GM19351 (cell line): ENCODE results near the gene FRRS1L.

ENCODE experiments used
- ATAC-seq: cut with Tn5 transposase; IDR thresholded peaks from one replicate; pipeline ENCODE4 v1.9.1; 2021; ENCODE audit warnings: mild to moderate bottlenecking, moderate library complexity; ENCODE audit not compliant: unreplicated experiment

FRRS1L gene

DNA sequence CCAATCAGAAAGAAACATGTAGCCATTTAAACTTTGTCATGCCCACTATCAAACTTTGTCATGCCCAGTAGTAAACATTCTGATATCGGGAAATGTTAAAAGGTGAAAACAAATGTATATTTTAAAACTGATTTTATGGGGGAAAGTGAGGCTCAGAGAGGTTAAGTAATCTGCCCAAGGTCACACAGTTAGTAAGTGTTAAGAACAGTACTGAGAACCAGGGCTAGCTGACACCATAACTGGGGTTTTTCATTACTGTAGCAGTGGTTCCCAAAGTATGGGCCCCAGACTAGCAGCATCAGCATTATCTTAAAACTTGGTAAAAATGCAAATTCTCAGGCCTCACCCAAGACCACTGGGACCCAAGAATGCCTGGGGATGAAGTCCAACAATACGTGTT, 9.9 kb upstream of the FRRS1L start:
- ATAC-seq = no peak

DNA sequence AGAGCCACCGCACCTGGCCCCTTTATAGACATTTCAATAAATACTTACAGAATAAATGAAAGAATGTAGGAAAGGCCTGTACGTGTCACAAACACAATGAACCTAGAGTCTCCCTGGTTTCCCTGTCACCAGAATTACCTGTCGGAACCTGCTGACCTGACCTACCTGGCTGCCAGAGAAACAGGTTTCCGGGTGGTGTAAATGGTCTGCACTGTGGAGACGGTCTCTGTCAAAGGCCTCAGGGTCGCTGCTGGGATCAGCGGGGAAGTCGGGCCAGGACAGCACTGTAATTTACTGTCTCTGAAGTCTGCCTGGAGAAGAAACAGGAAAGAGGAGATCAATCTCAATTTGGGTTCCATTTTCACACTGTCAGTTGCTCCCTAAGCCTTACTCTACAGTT, 9.3 kb upstream of the FRRS1L start:
- no peak for ATAC-seq

DNA sequence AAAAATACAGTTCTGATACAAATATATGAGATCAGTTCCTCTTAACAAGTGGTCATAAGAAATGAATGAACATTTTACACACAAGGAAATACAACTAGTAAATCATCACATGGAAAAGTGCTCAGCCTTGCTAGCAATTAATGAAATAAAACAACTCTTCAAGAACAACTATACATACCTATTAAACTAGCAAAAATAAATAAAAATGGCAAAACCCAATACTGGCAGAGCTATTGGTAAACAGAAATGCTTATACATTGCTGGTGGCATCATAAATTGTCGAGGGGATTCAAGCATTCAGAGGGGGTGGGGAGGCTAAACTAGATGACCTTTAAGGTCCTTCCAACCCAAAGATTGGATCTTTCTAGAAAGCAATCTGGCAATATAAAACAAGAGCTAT, 5.9 kb upstream of the FRRS1L start:
- ATAC-seq = no peak

DNA sequence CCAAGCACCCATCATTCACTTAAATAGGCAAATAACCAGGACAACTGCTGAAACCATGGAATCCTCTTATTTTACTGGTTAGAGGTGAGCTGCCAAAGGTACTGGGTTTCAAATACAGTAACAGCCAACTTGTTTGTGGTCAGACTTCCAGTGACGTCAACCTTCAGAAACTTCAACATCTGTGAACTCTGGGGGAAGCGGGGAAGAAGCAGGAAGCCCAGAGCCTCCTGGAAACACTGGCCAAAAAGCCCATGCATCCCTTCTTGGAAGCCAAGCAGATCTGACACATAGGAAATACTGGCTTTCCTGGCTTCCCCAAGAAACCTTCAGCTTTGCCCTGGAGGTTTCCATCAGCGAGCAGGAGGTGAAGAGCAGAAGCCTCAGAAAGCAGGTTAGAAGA, 4.9 kb upstream of the FRRS1L start:
- ATAC-seq = no peak

DNA sequence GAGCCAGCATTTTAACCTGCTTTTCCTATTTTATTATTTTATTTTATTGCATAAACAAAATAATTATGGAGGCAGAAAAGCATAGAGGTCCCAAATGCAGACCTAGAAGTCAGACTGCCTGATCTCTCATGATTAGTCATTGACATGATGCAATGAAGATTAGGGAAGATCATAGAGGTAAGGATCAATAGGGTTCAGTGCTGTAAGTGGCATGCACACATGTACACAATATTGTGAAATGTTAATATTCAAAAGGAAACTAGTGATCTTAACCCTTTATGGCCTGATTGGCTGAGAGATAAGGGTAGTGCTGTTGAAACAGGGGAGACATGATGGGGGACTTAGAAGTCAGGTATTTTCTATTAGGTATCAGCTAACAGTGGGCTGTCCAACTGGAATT, 1.1 kb upstream of the FRRS1L start:
- no peak for ATAC-seq

DNA sequence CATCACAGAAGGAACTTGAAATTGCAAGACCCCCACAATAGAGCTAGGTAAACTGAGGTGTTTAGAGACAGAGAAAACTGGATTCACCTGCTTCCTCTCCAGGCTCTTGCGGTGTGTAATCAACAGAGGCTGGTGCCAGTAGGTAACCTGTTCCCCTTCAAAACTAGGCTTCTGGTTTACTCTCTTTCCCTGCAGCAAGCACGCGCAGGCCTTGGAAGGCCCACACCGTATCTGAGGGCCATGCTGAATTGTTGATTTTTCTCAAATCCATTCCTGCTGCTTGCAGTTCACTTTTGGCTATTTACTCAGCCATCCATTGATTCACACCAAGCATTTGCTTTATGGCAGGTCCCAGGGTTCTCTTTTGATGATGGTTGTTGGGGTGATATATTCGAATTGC, 667 bp upstream of the FRRS1L start:
- no peak for ATAC-seq

DNA sequence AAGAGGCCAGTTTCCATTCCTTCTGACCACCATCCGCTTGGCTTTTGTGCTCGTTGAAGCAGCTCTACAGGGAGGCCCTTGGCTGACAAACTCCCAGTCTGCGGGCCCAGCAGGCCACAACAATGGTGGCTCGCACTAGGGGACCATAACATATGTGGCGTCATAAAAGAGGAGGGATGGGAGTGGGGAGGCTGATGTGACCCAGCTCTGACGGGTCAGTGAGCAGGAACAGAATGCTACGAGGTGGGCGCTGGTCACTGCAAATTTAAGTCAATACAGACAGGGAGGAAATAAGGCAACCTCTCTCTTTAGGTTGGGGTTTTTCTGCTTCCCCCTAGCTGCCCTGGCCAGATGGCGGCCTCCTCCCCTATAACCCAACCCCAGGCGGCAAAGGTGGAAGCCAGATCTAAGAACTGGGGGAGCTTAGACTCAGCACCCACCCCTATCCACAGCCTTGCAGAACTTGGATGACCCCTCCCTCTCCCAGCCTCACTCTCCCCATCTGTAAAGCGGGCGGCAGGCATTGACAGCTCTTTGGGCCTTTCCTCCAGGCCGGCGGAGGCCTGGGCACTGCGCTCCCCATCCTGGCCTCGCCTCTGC, 778 bp downstream of the FRRS1L start:
- ATAC-seq = no peak

DNA sequence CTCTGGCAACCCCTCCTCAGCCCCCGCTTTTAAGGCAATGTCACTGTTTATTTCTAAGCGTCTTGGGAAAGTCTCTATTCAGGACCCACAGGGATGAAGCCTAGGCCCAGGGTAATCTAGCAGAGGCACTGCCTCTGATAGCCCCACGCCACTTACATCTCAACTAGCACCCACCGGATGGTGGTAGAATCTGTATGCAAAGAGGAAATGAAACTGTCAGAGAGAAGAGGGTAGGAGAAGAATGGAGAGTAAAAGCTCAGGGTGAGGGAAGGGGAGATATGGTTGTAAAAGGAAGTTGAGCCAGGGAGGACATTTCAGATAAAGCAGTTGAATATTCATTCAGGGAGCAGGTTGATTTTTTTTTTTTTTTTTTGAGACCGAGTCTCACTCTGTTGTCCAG, 3.0 kb downstream of the FRRS1L start:
- peak; percentile 88 for ATAC-seq

DNA sequence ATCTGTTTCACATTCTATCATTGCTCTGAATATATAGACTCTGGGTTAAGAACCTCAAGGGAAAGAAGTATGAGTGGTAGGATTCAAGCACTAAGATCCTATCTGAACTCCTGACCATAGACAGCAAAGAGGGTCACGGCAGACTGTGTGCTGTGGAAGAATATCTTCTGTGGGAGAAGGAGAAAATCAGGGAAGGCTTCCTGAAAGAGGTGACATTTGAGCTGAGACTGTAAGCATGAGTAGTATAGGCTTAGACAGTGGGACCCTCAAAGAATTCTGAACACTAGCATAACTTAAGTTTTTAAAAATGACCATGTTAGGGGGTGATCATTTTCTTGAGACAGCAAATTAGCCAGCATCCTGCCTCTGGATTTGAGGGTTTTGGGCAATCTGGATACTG, 3.9 kb downstream of the FRRS1L start:
- no peak for ATAC-seq

DNA sequence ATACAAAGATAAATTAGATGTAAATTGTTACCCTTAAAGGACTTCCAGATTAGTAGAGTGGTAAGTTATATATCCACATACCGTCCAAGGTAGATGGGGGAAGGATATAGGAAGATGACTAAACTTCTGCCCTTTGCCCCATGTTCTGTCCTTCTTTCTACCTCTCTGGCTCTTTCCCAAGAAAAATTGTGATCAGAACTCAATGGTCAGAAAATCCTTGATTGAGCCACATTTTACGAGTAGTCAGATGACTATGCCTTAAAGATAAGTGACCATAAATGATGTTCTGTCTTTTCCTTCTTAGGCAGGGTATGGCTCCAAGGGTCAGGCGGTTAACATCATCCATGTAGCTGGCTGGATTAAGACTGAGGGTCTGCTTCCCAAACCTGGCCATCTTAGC, 4.4 kb downstream of the FRRS1L start:
- no peak for ATAC-seq

DNA sequence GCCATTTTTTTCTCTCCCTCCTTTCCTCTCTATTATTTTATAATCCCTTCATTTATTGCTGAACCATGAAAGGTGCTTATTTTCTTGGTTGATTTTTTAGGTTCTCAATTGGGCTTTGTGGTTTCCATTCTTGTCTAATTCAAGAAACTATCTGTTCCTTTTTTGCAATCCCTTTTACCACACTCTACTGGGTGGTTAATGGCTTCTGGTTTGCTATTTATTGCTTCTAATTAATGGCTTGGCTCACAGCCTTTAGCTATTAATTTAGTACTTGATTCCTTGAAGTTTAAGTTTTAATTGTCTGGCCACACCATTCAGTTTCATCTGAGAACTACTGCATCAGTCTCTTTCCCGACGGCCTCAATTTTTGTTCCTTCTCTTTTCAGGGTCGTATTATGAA, 5.6 kb downstream of the FRRS1L start:
- no peak for ATAC-seq

DNA sequence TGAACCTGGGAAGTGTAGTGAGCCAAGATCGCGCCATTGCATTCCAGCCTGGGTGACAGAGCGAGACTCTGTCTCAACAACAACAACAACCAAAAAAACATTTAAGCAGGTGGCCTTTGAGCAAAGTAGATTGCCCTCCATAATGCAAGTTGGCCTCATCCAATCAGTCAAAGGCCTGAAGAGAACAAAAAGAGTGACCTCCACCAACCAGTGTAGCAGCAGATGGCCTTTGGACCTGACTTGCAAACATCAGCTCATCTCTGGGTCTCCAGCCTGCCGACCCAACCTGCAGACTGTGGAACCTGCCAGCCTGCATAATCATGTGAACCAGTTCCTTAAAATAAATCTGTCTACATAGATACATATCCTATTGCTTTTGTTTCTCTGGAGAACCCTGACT, 7.5 kb downstream of the FRRS1L start:
- ATAC-seq = no peak

DNA sequence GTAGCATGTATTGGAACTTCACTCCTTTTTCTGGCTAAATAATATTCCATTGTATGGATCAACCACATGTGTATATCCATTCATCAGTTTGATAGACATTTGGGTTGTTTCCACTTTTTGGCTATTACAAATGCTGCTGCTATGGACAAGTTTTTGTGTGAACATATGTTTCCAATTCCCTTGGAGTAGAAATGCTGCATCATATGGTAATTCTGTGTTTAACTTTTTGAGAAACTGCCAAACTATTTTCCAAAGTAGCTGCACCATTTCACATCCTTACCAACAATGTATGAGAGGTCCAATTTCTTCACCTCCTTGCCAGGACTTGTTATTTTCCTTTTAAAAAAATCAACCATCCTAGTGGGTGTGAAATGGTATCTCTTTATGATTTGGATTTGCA, 8.4 kb downstream of the FRRS1L start:
- no peak for ATAC-seq

DNA sequence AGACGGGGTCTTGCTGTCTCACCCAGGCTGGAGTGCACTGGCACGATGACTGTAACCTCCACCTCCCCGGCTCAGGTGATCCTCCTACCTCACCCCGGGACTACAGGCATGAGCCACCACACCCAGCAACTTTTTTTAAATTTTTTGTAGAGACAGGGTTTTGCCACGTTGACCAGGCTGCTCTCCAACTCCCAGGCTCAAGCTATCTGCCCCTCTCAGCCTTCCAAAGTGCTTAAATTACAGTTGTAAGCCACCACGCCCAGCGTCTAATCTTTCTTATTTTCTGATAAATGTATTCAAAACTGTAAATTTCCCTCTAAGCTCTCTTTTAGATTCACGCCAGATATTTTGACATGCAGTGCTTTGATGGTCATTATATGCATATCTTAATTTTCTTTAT, 10.3 kb downstream of the FRRS1L start:
- ATAC-seq = no peak

DNA sequence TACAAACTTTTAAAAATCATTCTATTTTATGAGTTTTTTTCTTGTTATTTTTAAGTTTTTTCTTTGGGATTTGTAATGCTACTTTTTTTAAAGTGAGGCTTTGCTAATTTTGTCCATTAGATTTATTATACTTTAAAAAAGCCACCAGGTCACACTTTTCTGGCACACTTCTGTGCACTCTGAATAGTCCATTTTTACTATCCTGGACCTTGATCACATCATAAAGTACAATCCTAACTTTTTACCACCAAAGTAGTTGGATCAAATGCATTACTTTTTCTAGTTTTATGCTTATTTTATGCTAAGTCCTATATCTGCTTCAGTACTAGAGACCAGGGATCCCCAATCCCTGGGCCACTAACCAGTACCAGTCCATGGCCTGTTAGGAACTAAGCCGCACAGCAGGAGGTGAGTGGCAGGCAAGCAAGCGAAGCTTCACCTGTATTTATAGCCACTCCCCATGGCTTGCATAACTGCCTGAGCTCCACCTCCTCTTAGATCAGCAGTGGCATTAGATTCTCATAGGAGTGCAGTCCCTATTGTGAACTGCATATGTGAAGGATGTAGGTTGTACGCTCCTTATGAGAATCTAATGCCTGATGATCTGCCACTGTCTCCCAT, 16.0 kb downstream of the FRRS1L start:
- no peak for ATAC-seq

DNA sequence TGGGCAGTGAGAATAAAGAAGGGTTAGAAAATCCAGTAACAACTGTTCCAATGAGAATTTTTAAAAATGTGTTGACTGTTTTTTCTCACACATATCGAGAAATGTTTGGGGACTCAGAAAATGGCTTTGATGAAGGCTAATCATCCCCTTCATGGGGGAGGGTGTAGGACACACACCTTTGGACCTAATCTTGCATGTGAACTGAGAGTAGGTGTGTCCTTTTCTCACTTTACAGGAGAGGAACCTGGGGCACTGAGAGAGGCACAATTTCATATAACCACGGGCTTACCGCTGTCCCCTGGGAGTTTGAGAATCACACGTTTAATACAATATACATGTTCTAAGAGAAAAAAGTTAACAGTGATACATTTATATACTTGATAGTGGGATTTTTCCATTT, 17.3 kb downstream of the FRRS1L start:
- no peak for ATAC-seq

DNA sequence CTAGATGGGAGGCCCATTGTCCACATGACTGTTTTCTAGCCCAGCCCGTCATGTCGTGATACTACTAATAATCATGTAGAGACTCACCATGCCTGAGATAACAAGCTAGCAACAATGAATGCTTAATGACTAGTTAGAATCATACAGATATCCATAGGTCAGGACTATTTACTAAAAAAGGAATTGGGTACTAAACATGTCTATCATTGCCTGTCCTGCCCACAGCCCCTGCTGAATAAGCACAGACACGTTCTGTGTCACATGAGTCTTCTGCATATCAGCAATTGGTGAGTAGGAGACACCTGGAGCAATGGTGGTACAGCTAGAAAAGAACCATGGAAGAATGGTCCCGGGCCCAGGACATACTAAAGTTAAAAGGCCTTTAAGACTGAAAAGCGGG, 18.0 kb downstream of the FRRS1L start:
- no peak for ATAC-seq

DNA sequence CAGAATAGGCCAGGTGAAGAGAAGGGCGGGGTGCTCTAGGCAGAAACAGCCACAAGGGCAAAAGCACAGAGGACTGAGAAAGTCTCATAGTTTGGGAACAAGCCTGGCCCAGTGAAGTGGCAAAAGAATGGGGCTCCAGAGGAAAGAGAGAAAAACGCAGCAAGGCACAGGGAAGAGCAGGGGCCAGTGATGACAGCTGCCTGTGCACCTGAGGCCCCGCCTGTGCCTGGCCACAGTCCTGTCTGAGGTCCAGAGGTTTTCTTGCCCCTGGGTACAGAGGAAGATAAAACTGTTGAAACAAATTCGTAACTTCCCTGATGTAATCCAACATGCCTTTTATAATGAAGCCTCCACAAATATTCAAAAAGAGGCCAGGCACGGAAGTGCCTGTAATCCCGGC, 22.0 kb downstream of the FRRS1L start:
- no peak for ATAC-seq

DNA sequence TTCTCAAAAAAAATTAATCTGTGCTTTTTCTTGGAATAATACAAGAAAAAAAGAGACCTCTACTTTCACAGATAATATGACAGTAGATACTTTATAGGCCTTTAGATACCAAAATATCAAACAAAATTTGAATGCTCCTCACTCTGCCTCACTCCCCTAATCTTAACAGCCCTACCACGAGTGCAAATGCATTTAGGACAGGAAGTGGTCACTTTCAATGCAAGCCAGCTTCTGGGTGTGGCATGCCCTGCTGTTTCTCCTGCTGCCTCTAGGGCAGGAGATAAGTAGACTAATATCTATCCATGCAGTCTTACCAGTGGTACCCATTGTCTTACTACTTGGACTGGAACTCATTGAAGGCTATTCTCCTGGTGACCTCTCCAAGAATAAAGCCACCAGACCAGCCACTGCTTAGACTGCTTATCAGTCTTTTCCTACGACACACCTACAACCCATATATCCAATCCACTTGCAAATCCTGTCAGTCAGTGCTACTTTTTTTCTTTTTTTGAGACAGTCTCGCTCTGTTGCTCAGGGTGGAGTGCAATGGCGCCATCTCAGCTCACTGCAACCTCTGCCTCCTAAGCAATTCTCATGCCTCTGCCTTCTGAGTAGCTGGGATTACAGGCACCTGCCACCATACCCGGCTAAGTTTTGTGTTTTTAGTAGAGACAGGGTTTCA, 23.0 kb downstream of the FRRS1L start:
- peak; percentile 99 for ATAC-seq

DNA sequence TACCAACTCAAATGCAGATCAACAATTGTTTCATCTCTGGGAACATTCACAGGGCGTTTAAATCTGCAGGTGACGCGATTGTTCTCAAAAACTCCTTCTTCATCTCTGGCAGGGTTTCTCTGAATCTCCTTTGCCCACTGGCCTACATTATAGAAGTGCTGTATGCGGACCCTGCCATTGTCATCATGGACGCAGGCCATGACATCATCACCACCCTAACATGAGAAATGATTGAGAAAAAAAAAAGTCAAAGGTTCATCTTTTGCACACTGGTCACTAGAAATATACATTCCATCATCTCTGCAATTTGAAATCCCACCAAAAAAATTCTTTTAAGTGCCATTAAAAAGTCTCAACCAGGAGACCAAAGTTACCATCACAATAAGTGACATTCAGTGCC, 25.7 kb downstream of the FRRS1L start:
- ATAC-seq = no peak

DNA sequence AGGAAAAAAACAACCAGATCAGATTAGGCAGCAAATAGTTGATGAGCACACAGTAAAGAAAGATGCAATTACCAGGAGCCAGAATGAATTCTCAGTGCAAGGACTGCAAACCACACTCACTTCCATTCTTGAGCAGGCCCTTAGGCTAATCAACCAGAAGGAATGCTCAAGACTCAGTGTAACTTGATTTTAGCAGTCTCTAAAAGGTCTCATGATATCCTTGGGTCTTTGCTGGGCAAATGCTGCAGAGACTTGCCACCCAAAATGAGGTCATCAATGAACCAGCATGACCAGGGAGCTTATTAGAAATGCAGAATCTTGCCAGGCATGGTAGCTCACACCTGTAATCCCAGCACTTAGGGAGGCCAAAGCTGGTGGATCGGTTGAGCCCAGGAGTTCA, 27.2 kb downstream of the FRRS1L start:
- no peak for ATAC-seq

DNA sequence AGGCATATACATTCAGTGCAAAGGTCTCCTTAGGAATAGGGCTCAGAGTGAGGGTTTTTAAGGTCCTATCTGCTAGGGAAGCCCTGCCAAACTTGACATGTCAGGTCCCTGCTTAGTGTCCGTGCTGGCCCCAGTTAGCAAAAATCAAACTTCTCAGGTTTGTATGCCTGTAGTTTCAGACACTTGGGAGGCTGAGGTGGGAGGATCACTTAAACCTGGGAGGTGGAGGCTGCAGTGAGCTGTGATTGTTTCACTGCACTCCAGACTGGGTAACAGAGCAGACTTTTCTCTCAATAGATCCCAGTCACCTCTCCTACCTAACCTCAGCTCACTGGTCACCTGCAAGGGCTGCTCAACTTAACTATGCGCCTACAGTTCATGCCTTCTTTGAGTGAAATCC, 28.6 kb downstream of the FRRS1L start:
- no peak for ATAC-seq

DNA sequence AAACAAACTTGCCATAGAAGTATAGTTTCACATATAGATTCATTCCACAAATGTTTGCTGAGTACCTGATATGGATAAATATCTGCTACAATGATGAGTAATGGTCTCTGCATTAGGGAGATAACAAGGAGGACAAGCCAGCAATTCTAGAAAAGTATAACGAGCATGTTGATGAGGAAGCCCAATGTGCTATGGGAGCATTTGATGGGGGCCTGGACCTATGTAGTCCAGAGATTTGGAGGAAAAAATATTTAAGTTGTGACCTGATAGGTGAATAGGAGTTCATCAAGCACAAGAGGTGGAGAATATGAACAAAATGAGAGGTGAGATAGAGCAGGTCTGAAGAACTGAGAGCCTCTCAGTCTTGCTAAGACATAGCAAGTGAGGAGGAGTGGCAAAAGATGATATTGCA, 32.9 kb downstream of the FRRS1L start:
- ATAC-seq = no peak
